Hepatocyte (in vitro differentiated cells): ENCODE results near the gene PPP1R14B. TPM values are rescaled to one million over a fixed set of nuclear protein-coding genes. Genes with fewer than 3 reads are reported as not detected.

Experiments
- DNase-seq: peaks from one replicate; pipeline ENCODE4 v3.0.0-alpha.2; 2016; ENCODE audit warnings: low spot score
- H2AFZ ChIP-seq: fragments of 200-600 bp; sonication (generic); 2 replicates; pipeline ENCODE4 v1.6.0; 2016; ENCODE audit warnings: antibody characterized with exemption, mild to moderate bottlenecking
- H3K27ac ChIP-seq: fragments of 200-600 bp; sonication (generic); 2 replicates; pipeline ENCODE4 v1.5.1; 2016; ENCODE audit warnings: mild to moderate bottlenecking
- H3K27me3 ChIP-seq: fragments of 200-600 bp; sonication (generic); 2 replicates; pipeline ENCODE4 v1.6.1; 2016
- H3K36me3 ChIP-seq: fragments of 200-600 bp; sonication (generic); replicated peaks from 2 replicates; pipeline ENCODE4 v1.5.1; 2016; ENCODE audit warnings: low read depth; ENCODE audit not compliant: insufficient read depth
- H3K4me1 ChIP-seq: fragments of 200-600 bp; sonication (generic); 2 replicates; pipeline ENCODE4 v1.5.1; 2016; ENCODE audit warnings: mild to moderate bottlenecking, moderate library complexity; ENCODE audit not compliant: insufficient read depth
- H3K4me2 ChIP-seq: fragments of 200-600 bp; sonication (generic); 2 replicates; pipeline ENCODE4 v1.6.0; 2016
- H3K4me3 ChIP-seq: fragments of 200-600 bp; sonication (generic); 2 replicates; pipeline ENCODE4 v1.5.1; 2016; ENCODE audit warnings: mild to moderate bottlenecking
- H3K79me2 ChIP-seq: fragments of 200-600 bp; sonication (generic); 2 replicates; pipeline ENCODE4 v1.6.0; 2017; ENCODE audit warnings: mild to moderate bottlenecking
- H3K9me2 ChIP-seq: fragments of 200-600 bp; sonication (generic); replicated peaks from 2 replicates; pipeline ENCODE4 v1.6.0; 2017; ENCODE audit warnings: mild to moderate bottlenecking; ENCODE audit not compliant: insufficient read depth
- H3K9me3 ChIP-seq: fragments of 200-600 bp; sonication (generic); 2 replicates; pipeline ENCODE4 v1.5.1; 2016; ENCODE audit warnings: low read depth, mild to moderate bottlenecking
- H4K20me1 ChIP-seq: fragments of 200-600 bp; sonication (generic); 2 replicates; pipeline ENCODE4 v1.6.0; 2016; ENCODE audit warnings: mild to moderate bottlenecking; ENCODE audit not compliant: insufficient read depth, poor library complexity, severe bottlenecking
- EZH2 ChIP-seq: fragments of 200-600 bp; sonication (generic); IDR thresholded peaks from 2 replicates; pipeline ENCODE4 v1.6.1; 2016; ENCODE audit warnings: antibody characterized with exemption, mild to moderate bottlenecking, borderline replicate concordance
- EZH2phosphoT487 ChIP-seq: fragments of 200-600 bp; sonication (generic); IDR thresholded peaks from one replicate; pipeline ENCODE4 v1.6.1; 2018; ENCODE audit warnings: antibody characterized with exemption, mild to moderate bottlenecking, low read depth, moderate library complexity; ENCODE audit not compliant: unreplicated experiment, severe bottlenecking
- WGBS: methylation state at CpG from one replicate; pipeline ENCODE4 v1.1.6; 2016; ENCODE audit warnings: low lambda C conversion rate; ENCODE audit errors: missing lambda C conversion rate; 5-methylcytosine and 5-hydroxymethylcytosine counted together
- polyA plus RNA-seq: library from polyadenylated mRNA; unstranded; fragments of >200 nt; fragmentation: Nextera tagmentation; extraction: Ambion mirVana; gene quantifications from 2 replicates; pipeline ENCODE4 v1.2.1, GENCODE V29; 2016
- total RNA-seq: library from RNA; depleted of rRNA; stranded (reverse); fragments of >200 nt; gene quantifications from 2 replicates; pipeline ENCODE4 v1.2.3, GENCODE V29; 2014
- TF ChIP-seq, protein P1 (sequence below): fragments of 200-600 bp; sonication (generic); IDR thresholded peaks from 2 replicates; pipeline ENCODE4 v1.5.1; 2016; ENCODE audit warnings: antibody characterized with exemption, mild to moderate bottlenecking; ENCODE audit not compliant: poor library complexity

PPP1R14B gene
- total and polyA plus RNA-seq, 2 experiments from 2014 or later: 86.8 to 229 TPM

DNA sequence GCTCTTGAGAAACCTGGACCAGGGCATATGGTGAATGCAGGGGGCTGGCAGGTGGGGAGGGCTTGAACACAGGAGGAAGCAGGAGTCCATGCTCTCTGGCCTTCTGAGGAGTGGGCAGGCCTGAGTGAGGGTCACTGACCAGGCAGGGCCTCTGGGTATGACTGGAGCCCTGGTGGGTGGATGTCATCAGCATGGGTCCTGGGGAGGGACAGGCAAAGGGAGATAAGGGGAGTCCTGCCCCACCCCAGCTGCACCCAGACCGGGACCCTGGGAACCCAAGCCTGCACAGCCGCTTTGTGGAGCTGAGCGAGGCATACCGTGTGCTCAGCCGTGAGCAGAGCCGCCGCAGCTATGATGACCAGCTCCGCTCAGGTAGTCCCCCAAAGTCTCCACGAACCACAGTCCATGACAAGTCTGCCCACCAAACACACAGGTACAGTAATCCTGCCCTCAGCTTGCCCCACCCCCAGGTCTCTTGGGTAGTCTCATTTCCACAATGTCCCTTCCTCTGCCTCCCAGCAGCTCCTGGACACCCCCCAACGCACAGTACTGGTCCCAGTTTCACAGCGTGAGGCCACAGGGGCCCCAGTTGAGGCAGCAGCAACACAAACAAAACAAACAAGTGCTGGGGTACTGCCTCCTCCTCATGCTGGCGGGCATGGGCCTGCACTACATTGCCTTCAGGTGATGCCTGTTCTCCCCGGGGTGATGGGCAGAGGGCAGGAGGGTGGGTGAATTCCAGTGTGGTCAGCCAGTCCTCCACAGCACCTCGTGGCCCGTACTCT lies 14.4 kb downstream of the PPP1R14B start:
- no peaks in the 10 kb centered on the region for H3K27me3 ChIP-seq
- peak overlapping the region; percentile 97 for H3K4me2 ChIP-seq
- H3K27ac ChIP-seq: no peak overlapping the region

DNA sequence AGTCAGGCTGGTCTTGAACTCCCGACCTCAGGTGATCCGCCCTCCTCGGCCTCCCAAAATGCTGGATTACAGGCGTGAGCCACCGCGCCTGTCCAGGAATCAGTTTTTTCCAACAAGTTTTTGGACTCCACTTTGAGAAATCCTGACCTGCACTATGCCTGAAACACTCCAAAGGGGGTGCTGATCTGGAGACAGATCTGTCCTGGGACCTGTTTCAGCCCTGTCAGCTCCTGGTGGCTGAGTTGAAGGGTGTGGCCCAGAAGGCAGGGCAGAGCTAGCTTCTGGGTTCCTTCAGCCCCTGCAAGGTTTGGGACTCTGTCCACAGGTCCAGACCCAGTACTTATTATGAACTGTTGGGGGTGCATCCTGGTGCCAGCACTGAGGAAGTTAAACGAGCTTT lies 15.2 kb downstream of the PPP1R14B start:
- no peak for DNase-seq

More for the DNA sequence above, 14.4 kb downstream of the PPP1R14B start:
- no peak for TF ChIP-seq EZH2
- TF ChIP-seq, protein P1, sequence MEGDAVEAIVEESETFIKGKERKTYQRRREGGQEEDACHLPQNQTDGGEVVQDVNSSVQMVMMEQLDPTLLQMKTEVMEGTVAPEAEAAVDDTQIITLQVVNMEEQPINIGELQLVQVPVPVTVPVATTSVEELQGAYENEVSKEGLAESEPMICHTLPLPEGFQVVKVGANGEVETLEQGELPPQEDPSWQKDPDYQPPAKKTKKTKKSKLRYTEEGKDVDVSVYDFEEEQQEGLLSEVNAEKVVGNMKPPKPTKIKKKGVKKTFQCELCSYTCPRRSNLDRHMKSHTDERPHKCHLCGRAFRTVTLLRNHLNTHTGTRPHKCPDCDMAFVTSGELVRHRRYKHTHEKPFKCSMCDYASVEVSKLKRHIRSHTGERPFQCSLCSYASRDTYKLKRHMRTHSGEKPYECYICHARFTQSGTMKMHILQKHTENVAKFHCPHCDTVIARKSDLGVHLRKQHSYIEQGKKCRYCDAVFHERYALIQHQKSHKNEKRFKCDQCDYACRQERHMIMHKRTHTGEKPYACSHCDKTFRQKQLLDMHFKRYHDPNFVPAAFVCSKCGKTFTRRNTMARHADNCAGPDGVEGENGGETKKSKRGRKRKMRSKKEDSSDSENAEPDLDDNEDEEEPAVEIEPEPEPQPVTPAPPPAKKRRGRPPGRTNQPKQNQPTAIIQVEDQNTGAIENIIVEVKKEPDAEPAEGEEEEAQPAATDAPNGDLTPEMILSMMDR: no peak
- TF ChIP-seq EZH2phosphoT487: no peak
- Histone ChIP-seq H3K4me1 (peaks cover 8% of the 10 kb centered on the region), H3K9me3 (no peaks in the 10 kb centered on the region), H4K20me1 (peaks cover 10% of the 10 kb centered on the region), H3K9me2 (no peaks in the 10 kb centered on the region), H2AFZ (no peak overlapping the region), H3K36me3 (no peaks in the 10 kb centered on the region), H3K4me3 (no peak overlapping the region), H3K79me2 (peaks cover 30% of the 10 kb centered on the region)
- no peak for DNase-seq
- 89% methylated on average over 15 of the region's 15 CpGs for WGBS

DNA sequence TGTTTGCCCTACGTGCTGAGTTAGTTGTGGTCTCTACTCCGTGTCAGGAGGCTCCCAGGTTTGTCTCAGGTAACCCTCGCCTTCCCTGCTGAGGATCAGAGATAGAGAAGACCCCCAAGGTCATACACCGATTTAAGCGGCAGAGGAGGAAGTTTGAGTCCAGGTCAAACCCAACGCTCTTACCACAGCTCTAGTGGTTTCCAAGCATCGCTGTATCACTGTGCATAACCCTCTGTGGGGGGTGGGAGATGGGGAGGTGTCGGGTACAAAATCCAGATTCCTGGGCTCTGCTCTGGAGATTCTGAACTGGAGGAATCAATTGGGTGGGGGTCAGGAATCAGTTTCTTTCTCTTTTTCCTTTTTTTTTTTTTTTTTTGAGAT lies 15.8 kb downstream of the PPP1R14B start:
- peaks cover 14% of the 10 kb centered on the region for H3K4me1 ChIP-seq
- peak overlapping the region; percentile 55 for H2AFZ ChIP-seq
- no peaks in the 10 kb centered on the region for H3K9me3 ChIP-seq
- H3K27ac ChIP-seq: peak overlapping the region; percentile 78
- DNase-seq: no peak
- TF ChIP-seq EZH2phosphoT487 (no peak), EZH2 (no peak)
- TF ChIP-seq, protein P1: no peak
- peak overlapping the region; percentile 97 for H3K4me2 ChIP-seq
- WGBS: 8% methylated on average over 8 of the region's 8 CpGs
- peaks cover 42% of the 10 kb centered on the region for H3K79me2 ChIP-seq
- H3K27me3 ChIP-seq: no peaks in the 10 kb centered on the region
- H3K4me3 ChIP-seq: peak overlapping the region; percentile 68
- no peaks in the 10 kb centered on the region for H3K36me3 ChIP-seq
- peaks cover 10% of the 10 kb centered on the region for H4K20me1 ChIP-seq
- H3K9me2 ChIP-seq: no peaks in the 10 kb centered on the region

More for the DNA sequence above, 15.2 kb downstream of the PPP1R14B start:
- peaks cover 10% of the 10 kb centered on the region for H4K20me1 ChIP-seq
- no peak overlapping the region for H3K27ac ChIP-seq
- peak overlapping the region; percentile 97 for H3K4me2 ChIP-seq
- H2AFZ ChIP-seq: no peak overlapping the region
- WGBS: 94% methylated on average over 7 of the region's 7 CpGs
- H3K27me3 ChIP-seq: no peaks in the 10 kb centered on the region
- no peaks in the 10 kb centered on the region for H3K36me3 ChIP-seq
- no peak overlapping the region for H3K4me3 ChIP-seq
- H3K9me3 ChIP-seq: no peaks in the 10 kb centered on the region
- H3K9me2 ChIP-seq: no peaks in the 10 kb centered on the region
- peaks cover 14% of the 10 kb centered on the region for H3K4me1 ChIP-seq
- H3K79me2 ChIP-seq: peaks cover 39% of the 10 kb centered on the region
- TF ChIP-seq EZH2phosphoT487 (no peak), EZH2 (no peak)
- TF ChIP-seq, protein P1: no peak
